Activated T-helper 1 cell treated with anti-CD3 and anti-CD28 coated beads, Interleukin-12 subunit alpha, Interleukin-12 subunit beta, Interleukin-2, Interleukin-4 antibody, amounts not matched to agents 30 ng/mL and 10 ng/mL and 1 ng/mL, durations not matched to agents 14 hours and 24 hours and 36 hours (primary cell): ENCODE data around the gene MED26. TPM values are rescaled to one million over a fixed set of nuclear protein-coding genes. Genes with fewer than 3 reads are reported as not detected.

Experiments
- DNase-seq: peaks from one replicate; pipeline ENCODE4 v3.0.0; 2021; ENCODE audit warnings: low spot score
- H3K27ac Mint-ChIP-seq: one replicate; pipeline ENCODE4 v1.8.0; 2021; ENCODE audit warnings: mild to moderate bottlenecking, mixed read lengths
- H3K27me3 Mint-ChIP-seq: one replicate; pipeline ENCODE4 v1.8.0; 2022; ENCODE audit warnings: mild to moderate bottlenecking, moderate library complexity, mixed read lengths; ENCODE audit not compliant: insufficient read depth
- H3K36me3 Mint-ChIP-seq: one replicate; pipeline ENCODE4 v1.8.0; 2021; ENCODE audit warnings: low read depth, mixed read lengths
- H3K4me1 Mint-ChIP-seq: one replicate; pipeline ENCODE4 v1.8.0; 2021; ENCODE audit warnings: low read depth, mixed read lengths
- H3K4me3 Mint-ChIP-seq: one replicate; pipeline ENCODE4 v1.8.0; 2021; ENCODE audit warnings: mild to moderate bottlenecking, moderate library complexity, mixed read lengths
- H3K9me3 Mint-ChIP-seq: one replicate; pipeline ENCODE4 v1.8.0; 2021; ENCODE audit warnings: mixed read lengths
- intact Hi-C: fragments of 100-400 bp; cut with micrococcal nuclease; formaldehyde crosslinking; loops from one replicate; pipeline ENCODE4 v1.15.1; 2024
- total RNA-seq: library from RNA; stranded (reverse); gene quantifications from 2 replicates; pipeline ENCODE4 v1.2.3, GENCODE V29; 2022

MED26 gene
- total RNA-seq, 1 donor from 2014 or later: 14.9 TPM

- no peaks in the 10 kb centered on the region for H3K27me3 Mint-ChIP-seq
- H3K36me3 Mint-ChIP-seq: peaks cover 25% of the 10 kb centered on the region
- no peak overlapping the region for H3K4me3 Mint-ChIP-seq
- intact Hi-C loops: no loop called here
- H3K9me3 Mint-ChIP-seq: no peaks in the 10 kb centered on the region
- no peak overlapping the region for H3K27ac Mint-ChIP-seq
- no peak for DNase-seq
- H3K4me1 Mint-ChIP-seq: peaks cover 6% of the 10 kb centered on the region
Measured at GRCh38 chr19:16640951-16641350, 12.9 kb upstream of the MED26 start.

GRCh38 chr19:16638666-16639065 lies 10.7 kb upstream of the MED26 start:
- Mint-ChIP-seq H3K4me3 (no peak overlapping the region), H3K27ac (no peak overlapping the region), H3K36me3 (peaks cover 18% of the 10 kb centered on the region), H3K27me3 (no peaks in the 10 kb centered on the region), H3K9me3 (no peaks in the 10 kb centered on the region), H3K4me1 (peaks cover 6% of the 10 kb centered on the region)
- intact Hi-C loops: no loop called here
- DNase-seq: no peak

- H3K27me3 Mint-ChIP-seq: no peaks in the 10 kb centered on the region
- H3K4me3 Mint-ChIP-seq: no peak overlapping the region
- no peaks in the 10 kb centered on the region for H3K9me3 Mint-ChIP-seq
- intact Hi-C loops: no loop called here
- no peak for DNase-seq
- peak overlapping the region; percentile 58 for H3K27ac Mint-ChIP-seq
- peaks cover 20% of the 10 kb centered on the region for H3K36me3 Mint-ChIP-seq
- H3K4me1 Mint-ChIP-seq: peaks cover 9% of the 10 kb centered on the region
Measured at GRCh38 chr19:16637535-16637934, 9.5 kb upstream of the MED26 start.

- no peaks in the 10 kb centered on the region for H3K27me3 Mint-ChIP-seq
- no peak overlapping the region for H3K27ac Mint-ChIP-seq
- intact Hi-C loops: no loop called here
- H3K4me3 Mint-ChIP-seq: no peak overlapping the region
- peaks cover 22% of the 10 kb centered on the region for H3K36me3 Mint-ChIP-seq
- no peak for DNase-seq
- H3K9me3 Mint-ChIP-seq: no peaks in the 10 kb centered on the region
- peaks cover 24% of the 10 kb centered on the region for H3K4me1 Mint-ChIP-seq
Measured at GRCh38 chr19:16631465-16631864, 3.5 kb upstream of the MED26 start.

GRCh38 chr19:16628984-16629691 lies 1.1 kb upstream of the MED26 start:
- Mint-ChIP-seq H3K36me3 (peaks cover 28% of the 10 kb centered on the region), H3K9me3 (no peaks in the 10 kb centered on the region), H3K4me1 (peaks cover 42% of the 10 kb centered on the region), H3K27ac (peak overlapping the region; percentile 99), H3K4me3 (peak overlapping the region; percentile 97), H3K27me3 (no peaks in the 10 kb centered on the region)
- DNase-seq: no peak
- intact Hi-C loops: loop anchor here (1.0 to 5.0 kb wide), 10 partner anchors 20 to 550 kb away; partner anchors contain the start of genes C19orf44, CALR3, CHERP and HAUS8

- Mint-ChIP-seq H3K4me3 (peak overlapping the region; percentile 94), H3K4me1 (peaks cover 49% of the 10 kb centered on the region), H3K9me3 (no peaks in the 10 kb centered on the region), H3K27me3 (no peaks in the 10 kb centered on the region), H3K27ac (no peak overlapping the region), H3K36me3 (peaks cover 26% of the 10 kb centered on the region)
- intact Hi-C loops: loop anchor here (1.0 to 5.0 kb wide), 10 partner anchors 19 to 549 kb away; partner anchors contain the start of genes C19orf44, CALR3, CHERP and HAUS8
- no peak for DNase-seq
Measured at GRCh38 chr19:16627928-16628182, 149 bp downstream of the MED26 start.

GRCh38 chr19:16627193-16627927 lies 644 bp downstream of the MED26 start:
- no peaks in the 10 kb centered on the region for H3K9me3 Mint-ChIP-seq
- no peaks in the 10 kb centered on the region for H3K27me3 Mint-ChIP-seq
- peaks cover 22% of the 10 kb centered on the region for H3K36me3 Mint-ChIP-seq
- H3K4me1 Mint-ChIP-seq: peaks cover 44% of the 10 kb centered on the region
- H3K4me3 Mint-ChIP-seq: peak overlapping the region; percentile 94
- peak overlapping the region; percentile 82 for H3K27ac Mint-ChIP-seq
- DNase-seq: no peak
- intact Hi-C loops: loop anchor here (5.0 kb wide), 1 partner anchor 270 kb away; no protein-coding TSS in a partner anchor

- H3K27me3 Mint-ChIP-seq: no peaks in the 10 kb centered on the region
- intact Hi-C loops: loop anchor here (5.0 kb wide), 1 partner anchor 271 kb away; no protein-coding TSS in a partner anchor
- H3K9me3 Mint-ChIP-seq: no peaks in the 10 kb centered on the region
- no peak for DNase-seq
- peaks cover 41% of the 10 kb centered on the region for H3K4me1 Mint-ChIP-seq
- H3K36me3 Mint-ChIP-seq: peaks cover 19% of the 10 kb centered on the region
- H3K27ac Mint-ChIP-seq: peak overlapping the region; percentile 82
- H3K4me3 Mint-ChIP-seq: peak overlapping the region; percentile 94
Measured at GRCh38 chr19:16626796-16627192, 1.2 kb downstream of the MED26 start.

- peak overlapping the region; percentile 19 for H3K27ac Mint-ChIP-seq
- no peaks in the 10 kb centered on the region for H3K9me3 Mint-ChIP-seq
- H3K27me3 Mint-ChIP-seq: no peaks in the 10 kb centered on the region
- H3K4me1 Mint-ChIP-seq: peaks cover 52% of the 10 kb centered on the region
- DNase-seq: no peak
- intact Hi-C loops: loop anchor here (5.0 kb wide), 1 partner anchor 272 kb away; no protein-coding TSS in a partner anchor
- H3K4me3 Mint-ChIP-seq: peak overlapping the region; percentile 94
- H3K36me3 Mint-ChIP-seq: peaks cover 11% of the 10 kb centered on the region
Measured at GRCh38 chr19:16625163-16625958, 2.6 kb downstream of the MED26 start.

GRCh38 chr19:16624236-16624635 lies 3.8 kb downstream of the MED26 start:
- intact Hi-C loops: no loop called here
- H3K36me3 Mint-ChIP-seq: peaks cover 11% of the 10 kb centered on the region
- H3K9me3 Mint-ChIP-seq: no peaks in the 10 kb centered on the region
- no peak overlapping the region for H3K27ac Mint-ChIP-seq
- H3K27me3 Mint-ChIP-seq: no peaks in the 10 kb centered on the region
- no peak overlapping the region for H3K4me3 Mint-ChIP-seq
- H3K4me1 Mint-ChIP-seq: peaks cover 51% of the 10 kb centered on the region
- no peak for DNase-seq

- Mint-ChIP-seq H3K9me3 (no peaks in the 10 kb centered on the region), H3K27ac (no peak overlapping the region), H3K36me3 (peaks cover 11% of the 10 kb centered on the region), H3K4me3 (no peak overlapping the region), H3K27me3 (no peaks in the 10 kb centered on the region), H3K4me1 (peaks cover 53% of the 10 kb centered on the region)
- no peak for DNase-seq
- intact Hi-C loops: no loop called here
Measured at GRCh38 chr19:16623576-16623975, 4.4 kb downstream of the MED26 start.

- Mint-ChIP-seq H3K4me1 (peaks cover 53% of the 10 kb centered on the region), H3K27ac (no peak overlapping the region), H3K27me3 (no peaks in the 10 kb centered on the region), H3K4me3 (no peak overlapping the region), H3K36me3 (peaks cover 11% of the 10 kb centered on the region), H3K9me3 (no peaks in the 10 kb centered on the region)
- DNase-seq: no peak
- intact Hi-C loops: no loop called here
Measured at GRCh38 chr19:16623066-16623465, 4.9 kb downstream of the MED26 start.
